CD4-positive, alpha-beta T cell (primary cell): ENCODE data around the gene ETS2. TPM values are rescaled to one million over a fixed set of nuclear protein-coding genes. Genes with fewer than 3 reads are reported as not detected.
A peak's percentile ranks its signal among the peaks of the same experiment; 100 is the strongest.

Source experiments
- ATAC-seq: fragments of 200-7000 bp; cut with Tn5 transposase; one replicate; pipeline ENCODE4 v1.10.0; 2022; ENCODE audit warnings: mild to moderate bottlenecking; ENCODE audit not compliant: poor library complexity
- CTCF ChIA-PET: fragments of 350-600 bp; sonication (Branson Sonifier 250); formaldehyde crosslinking; loops from one replicate; lab custom pipeline; 2021; ENCODE audit warnings: antibody characterized with exemption, inconsistent platforms; lab: Charles Lee
- POLR2A ChIA-PET: fragments of 350-600 bp; sonication (Branson Sonifier 250); formaldehyde crosslinking; loops from one replicate; lab custom pipeline; 2021; ENCODE audit warnings: antibody characterized with exemption, inconsistent platforms; lab: Charles Lee
- DNase-seq, 14 experiments: peaks; one replicate each; pipeline ENCODE4 v3.0.0-alpha.2; 2013 to 2020; ENCODE audit warnings: mixed read lengths in 2 of 14
- H3K27ac ChIP-seq, 2 donors: one replicate each; pipeline versions ENCODE4 v1.5.1 to v1.7.0; 2013; ENCODE audit warnings: low read length in 2 of 2, low read depth in 1 of 2, mild to moderate bottlenecking in 1 of 2
- H3K27me3 ChIP-seq, 2 experiments: 1 replicate in 1 of 2; 2 replicates in 1 of 2; pipeline versions ENCODE4 v1.6.1 to v1.7.0; 2013; ENCODE audit warnings: low read length in 2 of 2, control low read depth in 1 of 2, mild to moderate bottlenecking in 1 of 2, moderate library complexity in 1 of 2; ENCODE audit not compliant: insufficient read depth in 2 of 2, control insufficient read depth in 1 of 2
- H3K36me3 ChIP-seq: one replicate; pipeline ENCODE4 v1.6.1; 2013; ENCODE audit warnings: low read length, control low read depth; ENCODE audit not compliant: insufficient read depth
- H3K4me1 ChIP-seq: one replicate; pipeline ENCODE4 v1.6.1; 2013; ENCODE audit warnings: low read length, control low read depth; ENCODE audit not compliant: insufficient read depth
- H3K4me3 ChIP-seq: one replicate; pipeline ENCODE4 v1.5.1; 2013; ENCODE audit warnings: mild to moderate bottlenecking, low read length, moderate library complexity
- H3K9me3 ChIP-seq, 2 experiments: 1 replicate in 1 of 2; 2 replicates in 1 of 2; pipeline versions ENCODE4 v1.6.1 to v1.7.0; 2013; ENCODE audit warnings: low read length in 2 of 2, mild to moderate bottlenecking in 2 of 2, control low read depth in 1 of 2, moderate library complexity in 1 of 2; ENCODE audit not compliant: control insufficient read depth in 1 of 2, insufficient read depth in 1 of 2
- H3K27ac Mint-ChIP-seq: one replicate; pipeline ENCODE4 v1.8.0; 2020; ENCODE audit warnings: mixed read lengths
- H3K27me3 Mint-ChIP-seq: one replicate; pipeline ENCODE4 v1.8.0; 2021; ENCODE audit warnings: mixed read lengths
- H3K36me3 Mint-ChIP-seq: one replicate; pipeline ENCODE4 v1.8.0; 2021; ENCODE audit warnings: low read depth, mixed read lengths
- H3K4me1 Mint-ChIP-seq: one replicate; pipeline ENCODE4 v1.8.0; 2021; ENCODE audit warnings: low read depth, mixed read lengths
- H3K4me3 Mint-ChIP-seq: one replicate; pipeline ENCODE4 v1.8.0; 2020; ENCODE audit warnings: mild to moderate bottlenecking, mixed read lengths
- H3K9me3 Mint-ChIP-seq: one replicate; pipeline ENCODE4 v1.8.0; 2020; ENCODE audit warnings: mixed read lengths
- intact Hi-C, 2 experiments: fragments of 100-400 bp; cut with DNase I in 1 of 2; cut with micrococcal nuclease in 1 of 2; formaldehyde crosslinking; loops; one replicate each; pipeline versions ENCODE4 v1.15.1 to v1.9.0; 2023 to 2025; cut with DNase I, micrococcal nuclease
- total RNA-seq, 174 experiments: library from RNA in 2 of 174; stranded (reverse) in 2 of 174; gene quantifications; one replicate each; pipeline ENCODE4 v1.2.3 and lab custom pipeline; 2021 to 2026
- TF ChIP-seq, protein P1 (sequence below): fragments of 200-600 bp; IDR thresholded peaks from one replicate; pipeline ENCODE4 v1.8.0; 2022; ENCODE audit warnings: antibody characterized with exemption, mild to moderate bottlenecking

ETS2 gene
- total RNA-seq, 2 experiments from 2014 or later: 11.4 to 13.9 TPM

DNA sequence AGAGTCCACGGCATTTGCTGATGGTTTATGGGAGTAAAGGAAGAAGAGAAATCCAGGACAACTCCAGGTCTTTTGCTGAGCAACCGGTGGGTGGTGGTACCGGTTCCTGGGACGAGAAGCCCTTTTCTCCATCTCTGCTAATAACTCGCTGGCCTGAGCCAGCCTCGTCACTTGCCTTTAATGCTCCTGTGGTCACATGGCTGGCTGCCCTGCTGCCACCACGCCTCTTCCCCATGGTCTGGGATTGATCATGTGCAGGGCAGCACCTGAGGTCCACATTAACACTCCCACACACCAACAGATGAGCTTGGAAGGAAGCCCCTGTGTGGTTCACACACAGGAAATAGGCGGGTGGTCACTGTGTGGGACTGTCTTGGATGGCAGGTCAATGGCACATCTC, 10.3 kb upstream of the ETS2 start:
- Histone ChIP-seq H3K4me1 (no peaks in the 10 kb centered on the region), H3K27ac (no peak overlapping the region), H3K9me3 (no peaks in the 10 kb centered on the region), H3K4me3 (no peak overlapping the region), H3K27me3 (no peaks in the 10 kb centered on the region), H3K36me3 (no peaks in the 10 kb centered on the region)
- ChIA-PET POLR2A (no interaction called here), CTCF (no interaction called here)
- no peak overlapping the region for H3K27ac Mint-ChIP-seq
- ATAC-seq: no peak
- intact Hi-C loops: no loop called here
- H3K36me3 Mint-ChIP-seq: no peaks in the 10 kb centered on the region
- no peak overlapping the region for H3K4me3 Mint-ChIP-seq
- H3K4me1 Mint-ChIP-seq: peaks cover 6% of the 10 kb centered on the region
- no peaks in the 10 kb centered on the region for H3K9me3 Mint-ChIP-seq
- H3K27me3 Mint-ChIP-seq: no peaks in the 10 kb centered on the region
- no peak for DNase-seq
- TF ChIP-seq, protein P1, sequence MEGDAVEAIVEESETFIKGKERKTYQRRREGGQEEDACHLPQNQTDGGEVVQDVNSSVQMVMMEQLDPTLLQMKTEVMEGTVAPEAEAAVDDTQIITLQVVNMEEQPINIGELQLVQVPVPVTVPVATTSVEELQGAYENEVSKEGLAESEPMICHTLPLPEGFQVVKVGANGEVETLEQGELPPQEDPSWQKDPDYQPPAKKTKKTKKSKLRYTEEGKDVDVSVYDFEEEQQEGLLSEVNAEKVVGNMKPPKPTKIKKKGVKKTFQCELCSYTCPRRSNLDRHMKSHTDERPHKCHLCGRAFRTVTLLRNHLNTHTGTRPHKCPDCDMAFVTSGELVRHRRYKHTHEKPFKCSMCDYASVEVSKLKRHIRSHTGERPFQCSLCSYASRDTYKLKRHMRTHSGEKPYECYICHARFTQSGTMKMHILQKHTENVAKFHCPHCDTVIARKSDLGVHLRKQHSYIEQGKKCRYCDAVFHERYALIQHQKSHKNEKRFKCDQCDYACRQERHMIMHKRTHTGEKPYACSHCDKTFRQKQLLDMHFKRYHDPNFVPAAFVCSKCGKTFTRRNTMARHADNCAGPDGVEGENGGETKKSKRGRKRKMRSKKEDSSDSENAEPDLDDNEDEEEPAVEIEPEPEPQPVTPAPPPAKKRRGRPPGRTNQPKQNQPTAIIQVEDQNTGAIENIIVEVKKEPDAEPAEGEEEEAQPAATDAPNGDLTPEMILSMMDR: no peak

DNA sequence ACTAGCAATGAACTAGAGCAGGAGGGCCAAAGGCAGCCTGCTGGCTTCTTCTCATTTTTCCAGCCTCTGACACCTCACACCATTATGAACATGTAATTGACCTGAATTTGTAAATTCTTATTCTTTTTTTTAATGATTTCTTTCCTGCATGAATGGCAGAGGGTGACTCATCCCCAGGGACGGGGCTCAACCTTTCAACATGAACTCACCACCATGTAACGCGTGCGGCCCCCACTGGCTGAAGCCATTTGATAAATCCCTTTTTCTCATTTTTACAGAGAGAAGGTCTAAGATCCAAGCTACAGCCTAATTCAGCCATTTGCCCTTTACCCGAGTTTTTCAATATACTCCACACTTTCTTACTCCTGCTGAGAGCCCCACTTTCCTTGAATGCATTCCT, 9.3 kb upstream of the ETS2 start:
- TF ChIP-seq, protein P1: no peak
- no peak overlapping the region for H3K4me3 Mint-ChIP-seq
- Histone ChIP-seq H3K27me3 (no peaks in the 10 kb centered on the region), H3K9me3 (no peaks in the 10 kb centered on the region), H3K4me3 (no peak overlapping the region), H3K27ac (no peak overlapping the region), H3K4me1 (no peaks in the 10 kb centered on the region), H3K36me3 (no peaks in the 10 kb centered on the region)
- ATAC-seq (no peak), DNase-seq (peak in 2 of 14 experiments; percentile 6 to 17)
- POLR2A ChIA-PET: no interaction called here
- H3K9me3 Mint-ChIP-seq: no peaks in the 10 kb centered on the region
- no peak overlapping the region for H3K27ac Mint-ChIP-seq
- H3K27me3 Mint-ChIP-seq: no peaks in the 10 kb centered on the region
- no peaks in the 10 kb centered on the region for H3K4me1 Mint-ChIP-seq
- H3K36me3 Mint-ChIP-seq: no peaks in the 10 kb centered on the region
- intact Hi-C loops: no loop called here
- CTCF ChIA-PET: no interaction called here

DNA sequence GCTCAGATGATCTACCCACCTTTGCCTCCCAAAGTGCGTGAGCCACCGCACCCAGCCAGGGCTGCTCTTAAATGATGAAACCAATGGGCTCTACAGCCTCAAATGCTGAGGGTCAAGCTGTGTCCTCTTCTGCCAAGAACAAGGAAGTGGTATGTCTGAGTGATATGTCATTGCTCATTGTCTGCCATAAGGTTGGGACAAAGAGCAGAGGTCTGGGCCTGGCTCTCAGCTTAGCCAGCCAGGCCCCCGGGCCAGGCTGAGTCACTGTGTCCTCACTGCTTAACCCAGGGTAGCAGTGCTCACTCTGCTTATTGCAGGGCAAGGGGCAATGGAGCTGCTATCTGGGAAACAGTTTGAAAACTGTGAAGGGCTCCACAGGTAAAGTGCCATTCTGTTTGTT, 8.3 kb upstream of the ETS2 start:
- ChIA-PET POLR2A (no interaction called here), CTCF (no interaction called here)
- Histone ChIP-seq H3K9me3 (no peaks in the 10 kb centered on the region), H3K27me3 (no peaks in the 10 kb centered on the region), H3K27ac (no peak overlapping the region), H3K4me1 (no peaks in the 10 kb centered on the region), H3K4me3 (no peak overlapping the region), H3K36me3 (no peaks in the 10 kb centered on the region)
- Mint-ChIP-seq H3K27ac (no peak overlapping the region), H3K36me3 (no peaks in the 10 kb centered on the region), H3K4me1 (no peaks in the 10 kb centered on the region), H3K4me3 (no peak overlapping the region), H3K27me3 (no peaks in the 10 kb centered on the region), H3K9me3 (no peaks in the 10 kb centered on the region)
- no peak for ATAC-seq
- intact Hi-C loops: no loop called here
- TF ChIP-seq, protein P1: no peak
- DNase-seq: peak in 1 of 14 experiments; percentile 50
